Heart left ventricle (tissue), 16 donors: ENCODE results near the gene CCDC154. TPM values are rescaled to one million over a fixed set of nuclear protein-coding genes. Genes with fewer than 3 reads are reported as not detected.

Source experiments
- ATAC-seq, 4 donors: fragments of 200-7000 bp; cut with Tn5 transposase; one replicate each; pipeline ENCODE4 v1.9.1; 2020 to 2022; ENCODE audit warnings: moderate library complexity in 4 of 4, mild to moderate bottlenecking in 3 of 4, moderate number of reproducible peaks in 1 of 4
- DNase-seq, 5 donors: peaks; one replicate each; pipeline ENCODE4 v3.0.0-alpha.2; 2020
- H3K27ac ChIP-seq, 12 donors: fragments of 200-600 bp; sonication (generic) in 4 of 12; one replicate each; pipeline versions ENCODE4 v1.5.0 to v1.8.0; 2016 to 2022; ENCODE audit warnings: mild to moderate bottlenecking in 2 of 12
- H3K27me3 ChIP-seq, 9 donors: fragments of 200-600 bp; sonication (generic) in 2 of 9; one replicate each; pipeline versions ENCODE4 v1.5.1 to v1.8.0; 2016 to 2022; ENCODE audit warnings: mild to moderate bottlenecking in 3 of 9
- H3K36me3 ChIP-seq, 9 donors: fragments of 200-600 bp; sonication (generic) in 2 of 9; one replicate each; pipeline versions ENCODE4 v1.5.0 to v1.8.0; 2018 to 2022; ENCODE audit warnings: mild to moderate bottlenecking in 2 of 9
- H3K4me1 ChIP-seq, 12 donors: fragments of 200-600 bp; sonication (generic) in 4 of 12; one replicate each; pipeline versions ENCODE4 v1.5.0 to v1.8.0; 2016 to 2022; ENCODE audit warnings: mild to moderate bottlenecking in 3 of 12
- H3K4me3 ChIP-seq, 12 donors: fragments of 200-600 bp; sonication (generic) in 4 of 12; one replicate each; pipeline versions ENCODE4 v1.5.0 to v1.8.0; 2017 to 2022; ENCODE audit warnings: mild to moderate bottlenecking in 9 of 12, moderate library complexity in 4 of 12
- H3K9me3 ChIP-seq, 12 donors: fragments of 200-600 bp; sonication (generic) in 4 of 12; one replicate each; pipeline versions ENCODE4 v1.5.0 to v1.8.0; 2016 to 2022; ENCODE audit warnings: mild to moderate bottlenecking in 1 of 12
- CTCF ChIP-seq, 12 donors: fragments of 200-600 bp; sonication (generic) in 4 of 12; IDR thresholded peaks; one replicate each; pipeline versions ENCODE4 v1.5.0 to v1.8.0; 2018 to 2022; ENCODE audit warnings: antibody characterized with exemption in 12 of 12, mild to moderate bottlenecking in 5 of 12
- POLR2A ChIP-seq, 2 donors: fragments of 450-650 bp; IDR thresholded peaks; one replicate each; pipeline ENCODE4 v1.6.1; 2017; ENCODE audit warnings: antibody characterized with exemption in 2 of 2, mild to moderate bottlenecking in 2 of 2, moderate library complexity in 2 of 2
- WGBS, 4 donors: extraction: QIAGEN DNeasy Blood & Tissue Kit in 2 of 4; methylation state at CpG; one replicate each; pipeline versions ENCODE4 v1.1.5 to v1.1.7; 2013 to 2018; 5-methylcytosine and 5-hydroxymethylcytosine counted together
- intact Hi-C, 10 donors: fragments of 100-400 bp; cut with DNase I; formaldehyde crosslinking; loops; one replicate each; pipeline versions ENCODE4 v1.11.1 to v1.14.2; 2022
- polyA plus RNA-seq, 2 donors: library from polyadenylated mRNA; stranded (reverse); fragments of 200-250 nt; gene quantifications; one replicate each; pipeline ENCODE4 v1.2.3, GENCODE V29; 2013
- total RNA-seq, 9 donors: library from RNA; depleted of rRNA in 2 of 9; stranded (reverse); fragments of >200 nt in 2 of 9; fragmentation: NEBNext Ultra II Directional in 3 of 9; extraction: Animal tissue kit (Norgen Biotek cat#: 25700) in 3 of 9; gene quantifications; one replicate each; pipeline versions ENCODE4 v1.1.0 to v1.2.4, GENCODE V29; 2016 to 2023
- donor health status: ischemic (EF 13 %, LVEDD 7.1; RV severe dilation, severe dysfunction).
- donor health status: healthy with polysubstance abuse.
- donor health status: DM: no; HTN: yes; CAD: no.
- donor health status: DM: no; HTN: no; CAD: no.
- donor health status: ischemic (EF 25% LVEDD 6.9; RV normal size, moderate dysfunction).
- donor health status: ischemic (EF 25% LVEDD 5.7; RV mildly dilated, moderate dysfunction).
- donor health status: healthy.
- donor health status: DM: yes; HTN: yes; CAD: no.
- donor health status: ischemic (EF 35%, LVEDD 5.7; RV mildly dilated, moderate dysfunction).
- donor health status: nonischemic (EF 11% LVEDD 7.7; RV severe dilation, severe dysfunction).
- donor health status: DM: yes; HTN: yes; CAD: no.
- donor health status: PGD.
- donor health status: ischemic (EF 29% LVEDD 5.4; RV normal size, mild dysfunction).
- donor health status: nonischemic (EF 23%, LVEDD 6.1; RV moderate dilation, normal function).

Gene CCDC154
- total and polyA plus RNA-seq, 11 donors, result 0.14 to 1.5 (median 0.68) TPM; not detected in 2

DNA sequence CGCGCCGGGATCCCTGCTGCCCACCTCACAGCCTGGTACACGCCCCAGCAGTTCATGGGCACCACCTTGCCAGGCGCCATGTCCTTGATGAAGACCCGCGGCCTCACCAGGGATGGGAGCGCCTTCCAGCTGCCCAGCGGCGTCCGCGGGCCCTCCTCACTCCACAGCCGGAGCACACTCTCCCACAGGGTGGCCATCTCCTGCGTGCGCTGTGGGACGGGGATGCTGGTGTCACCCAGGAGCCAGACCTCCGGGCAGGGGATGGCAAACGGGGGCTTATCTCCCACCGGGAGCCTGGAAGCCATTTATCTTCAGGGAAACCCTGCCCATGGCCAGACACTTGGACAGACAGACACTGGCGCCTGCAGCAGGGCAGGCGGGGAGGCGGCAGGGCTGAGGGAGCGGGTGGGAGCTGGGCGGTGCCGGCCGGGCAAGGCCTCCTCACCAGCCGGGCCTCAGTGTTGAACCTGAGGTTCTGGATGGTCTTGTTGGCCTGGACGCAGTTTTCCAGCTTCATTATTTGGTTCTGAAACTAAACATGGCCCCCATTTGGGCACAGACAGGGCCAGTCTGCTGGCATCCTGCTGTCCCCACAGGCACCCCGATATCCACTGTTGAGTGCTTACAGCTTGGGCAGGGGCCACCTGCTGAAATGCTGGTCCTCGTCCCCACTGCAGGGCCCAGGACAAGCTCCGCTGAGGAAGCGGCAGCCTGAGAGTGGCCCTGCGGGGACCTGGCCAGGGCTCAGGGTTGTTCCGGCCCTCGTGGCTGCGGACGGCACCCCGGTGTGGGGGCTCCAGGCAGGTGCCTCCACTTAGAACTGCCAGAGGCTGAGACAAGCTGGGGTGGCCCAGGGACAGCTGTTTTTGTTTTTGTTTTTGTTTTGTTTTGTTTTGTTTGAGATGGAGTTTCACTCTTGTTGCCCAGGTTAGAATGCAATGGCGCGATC, 9.4 kb downstream of the CCDC154 start:
- 93 to 96% (median 95%) methylated on average over 36 to 40 of the region's 40 CpGs for WGBS, 4 donors
- no peak for DNase-seq
- no peak for ATAC-seq
- Histone ChIP-seq H3K4me3 (no peak overlapping the region), H3K9me3 (no peaks in the 10 kb centered on the region), H3K36me3 (no peaks in the 10 kb centered on the region), H3K4me1 (peaks cover 0 to 15% (median 0%) of the 10 kb centered on the region in 12 donors), H3K27me3 (no peaks in the 10 kb centered on the region), H3K27ac (no peak overlapping the region)
- intact Hi-C loops, result no loop called here
- no peak for TF ChIP-seq POLR2A (IDR thresholded peaks at IDR 0.05)
- TF ChIP-seq CTCF (IDR thresholded peaks at IDR 0.05), result no peak

- Histone ChIP-seq H3K36me3 (no peaks in the 10 kb centered on the region), H3K4me1 (peaks cover 0 to 16% (median 0%) of the 10 kb centered on the region in 12 donors), H3K27ac (no peak overlapping the region), H3K9me3 (no peaks in the 10 kb centered on the region), H3K4me3 (peak overlapping the region in 5 of 12 donors; percentile 43 to 57 (median 48)), H3K27me3 (no peaks in the 10 kb centered on the region)
- WGBS, 4 donors, result 71 to 88% (median 76%) methylated on average over 3 to 22 of the region's 22 CpGs
- TF ChIP-seq CTCF (IDR thresholded peaks at IDR 0.05) (no peak), POLR2A (IDR thresholded peaks at IDR 0.05) (no peak)
- ATAC-seq (no peak), DNase-seq (no peak)
- intact Hi-C loops, result no loop called here
Measured at GRCh38 chr16:1433756-1434155, 10.6 kb downstream of the CCDC154 start.

DNA sequence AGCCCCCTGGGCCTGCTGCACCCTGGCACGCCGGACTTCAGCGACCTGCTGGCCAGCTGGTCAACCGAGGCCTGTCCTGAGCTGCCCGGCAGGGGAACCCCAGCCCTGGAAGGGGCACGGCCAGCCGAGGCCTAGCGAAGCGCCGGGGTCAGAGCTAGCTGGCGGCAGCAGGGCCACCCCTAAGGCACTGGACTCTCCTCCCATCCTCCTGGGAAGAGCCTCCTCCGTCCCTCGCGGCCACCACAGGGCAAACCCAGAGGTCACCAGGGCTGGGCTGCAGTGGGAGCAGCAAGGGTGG, 11.1 kb downstream of the CCDC154 start:
- Histone ChIP-seq H3K36me3 (no peaks in the 10 kb centered on the region), H3K27me3 (no peaks in the 10 kb centered on the region), H3K9me3 (no peaks in the 10 kb centered on the region), H3K4me3 (peak overlapping the region; percentile 21 to 57 (median 45)), H3K27ac (peak overlapping the region in 8 of 12 donors; percentile 61 to 85 (median 78)), H3K4me1 (peaks cover 0 to 21% (median 1%) of the 10 kb centered on the region in 12 donors)
- intact Hi-C loops, result no loop called here
- no peak for ATAC-seq
- no peak for DNase-seq
- TF ChIP-seq POLR2A (IDR thresholded peaks at IDR 0.05) (no peak), CTCF (IDR thresholded peaks at IDR 0.05) (no peak)
- 36 to 80% (median 75%) methylated on average over 14 of the region's 14 CpGs; no CpG with 5 or more reads in 1 of the 4 donors for WGBS, 4 donors

GRCh38 chr16:1432388-1433262, 11.7 kb downstream of the CCDC154 start:
- DNase-seq, result peak in 2 of 5 donors; percentile 45 to 60
- 54 to 66% (median 57%) methylated on average over 48 to 63 of the region's 63 CpGs for WGBS, 4 donors
- peak overlapping the region; percentile 31 to 85 (median 74) for H3K27ac ChIP-seq
- peak overlapping the region; percentile 21 to 57 (median 45) for H3K4me3 ChIP-seq
- no peaks in the 10 kb centered on the region for H3K36me3 ChIP-seq
- no peak for TF ChIP-seq POLR2A (IDR thresholded peaks at IDR 0.05)
- no peak for TF ChIP-seq CTCF (IDR thresholded peaks at IDR 0.05)
- peak in 1 of 4 donors; percentile 53 for ATAC-seq
- no peaks in the 10 kb centered on the region for H3K27me3 ChIP-seq
- peaks cover 0 to 23% (median 1%) of the 10 kb centered on the region in 12 donors for H3K4me1 ChIP-seq
- no peaks in the 10 kb centered on the region for H3K9me3 ChIP-seq
- intact Hi-C loops, result no loop called here
